Measurements from ENCODE around the gene GGTLC3. TPM values are rescaled to one million over a fixed set of nuclear protein-coding genes. Genes with fewer than 3 reads are reported as not detected.
"Not testable (repeated sequence)": the region's sequence is repeated elsewhere in the genome, so short reads cannot be mapped to it uniquely, and the experiment has no call there.

The GGTLC3 gene
- total RNA-seq (2012; rRNA removed) (not detected in 2 replicates), polyA plus RNA-seq (2012; rRNA removed) (not detected in 2 replicates), Bru-seq, nascent RNA (not detected), BruChase-seq, experiment 1, labeled RNA remaining after a 6-hour chase (not detected), BruChase-seq, experiment 2, labeled RNA remaining after a 2-hour chase (not detected)
- polyA plus RNA-seq (2012; cell fraction: cytosol; rRNA removed): not detected in 2 replicates
- polyA plus RNA-seq (2012; cell fraction: nucleus; rRNA removed; ENCODE audit: low replicate concordance): not detected in 2 replicates
- long read RNA-seq: 0 reads

- H2BK15ac ChIP-seq (ENCODE audit: low read depth, low read length); H3K23ac ChIP-seq (ENCODE audit: low read depth, low read length); H3K27ac ChIP-seq (ENCODE audit: insufficient read depth, low read length); ATAC-seq (ENCODE audit: low read depth); H3K9me3 ChIP-seq (ENCODE audit: control insufficient read depth, insufficient read depth, low read length); H2BK5ac ChIP-seq (ENCODE audit: low read depth, low read length, poor library complexity, severe bottlenecking); H3K56ac ChIP-seq (ENCODE audit: extremely low read depth, insufficient read depth, low read length); H3K27me3 ChIP-seq (ENCODE audit: control insufficient read depth, insufficient read depth, low read length); H3K79me1 ChIP-seq (ENCODE audit: low read depth in 1 of 2, low read length in 2 of 2); H2BK120ac ChIP-seq (ENCODE audit: low read depth, low read length); H3K9me1 ChIP-seq (ENCODE audit: insufficient read depth, low read length); H3K4me3 ChIP-seq (ENCODE audit: insufficient read depth, low read depth, low read length); DNase-seq; H3K4me1 ChIP-seq (ENCODE audit: control insufficient read depth, insufficient read depth, low read length); intact Hi-C loops (cut with micrococcal nuclease); H3K4me2 ChIP-seq (ENCODE audit: low read depth, low read length); H2BK20ac ChIP-seq (ENCODE audit: low read depth, low read length); BruUV-seq (replicated peaks); H3K9ac ChIP-seq (ENCODE audit: low read depth, low read length); H4K20me1 ChIP-seq (ENCODE audit: insufficient read depth, low read length); H2AFZ ChIP-seq (replicated peaks; ENCODE audit: low read length, poor library complexity); H2AK5ac ChIP-seq (ENCODE audit: low read depth, low read length); H3K36me3 ChIP-seq (ENCODE audit: control insufficient read depth, insufficient read depth, low read length); H4K8ac ChIP-seq (ENCODE audit: low read depth in 2 of 2, low read length in 2 of 2); H3K4ac ChIP-seq (ENCODE audit: low read depth, low read length); H3K14ac ChIP-seq (replicated peaks; ENCODE audit: low read depth, low read length); CTCF ChIA-PET; H4K91ac ChIP-seq (ENCODE audit: insufficient read depth, low read depth, low read length); H2AK9ac ChIP-seq (replicated peaks; ENCODE audit: low read depth, low read length, poor library complexity); in situ Hi-C loops (cut with MboI; ENCODE audit: low sequenced_read_pairs); dilution Hi-C loops (cut with HindIII; ENCODE audit: low sequenced_read_pairs, unreplicated experiment); POLR2A ChIA-PET (ENCODE audit: unreplicated experiment); H4K5ac ChIP-seq (ENCODE audit: low read depth, low read length); H3K18ac ChIP-seq (ENCODE audit: low read depth, low read length): not testable (repeated sequence)
- WGBS, 2 experiments (ENCODE audit: extremely low coverage in 2 of 2, insufficient read length in 1 of 2): no CpG with 5 or more reads among the region's 5 CpGs
Observed at GRCh38 chr22:18518061-18518460, at the start of gene GGTLC3. Gene GGTLC3 (minus strand): TSS chr22:18518161. CDS start chr22:18517897, 264 bp downstream.

DNA sequence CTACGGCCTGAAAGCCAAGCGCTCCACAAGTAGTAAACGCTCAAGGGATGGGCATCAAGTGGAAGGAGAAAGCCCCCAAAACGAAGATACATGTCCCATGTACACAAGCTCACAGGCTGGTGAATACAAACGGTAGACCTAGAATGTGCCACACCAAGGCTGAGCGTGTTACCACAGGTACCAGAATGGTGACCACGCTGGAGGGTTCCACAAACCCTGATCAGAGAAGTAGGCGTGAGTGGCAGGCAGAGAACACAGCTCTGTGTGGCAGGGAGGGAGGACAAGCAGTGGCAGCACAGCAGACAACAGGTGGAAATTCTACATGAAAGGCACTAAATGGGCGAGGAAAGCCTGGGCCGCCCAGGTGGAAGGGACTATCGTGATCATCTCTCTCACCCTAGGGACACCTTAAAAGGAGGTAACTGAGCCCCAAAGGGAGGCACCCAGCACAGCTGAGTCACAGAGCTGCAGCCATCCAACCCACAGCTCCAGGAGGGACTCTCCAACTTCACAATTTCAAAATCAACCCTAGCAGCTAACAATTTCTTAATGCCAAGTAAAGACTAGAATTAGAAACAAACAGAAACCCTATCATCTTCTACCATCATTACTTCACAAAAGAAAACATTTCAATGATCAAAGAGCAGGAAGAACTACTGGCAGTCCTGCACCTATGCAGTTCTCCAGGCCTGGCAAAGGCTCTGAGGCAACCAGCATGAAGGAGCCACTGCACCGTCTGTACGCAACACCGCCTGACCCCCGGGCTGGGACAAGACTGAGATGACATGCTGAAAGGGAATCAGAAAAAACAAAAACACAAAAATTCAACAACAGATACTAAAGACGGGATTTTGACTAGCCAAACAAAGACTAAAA lies 42.4 kb upstream of the GGTLC3 start:
- CTCF ChIA-PET: not testable (repeated sequence)
- WGBS, 2 experiments (ENCODE audit: extremely low coverage in 2 of 2, insufficient read length in 1 of 2): no CpG with 5 or more reads among the region's 16 CpGs

More for the DNA sequence above, 42.4 kb upstream of the GGTLC3 start:
- H3K18ac ChIP-seq (ENCODE audit: low read depth, low read length); H3K4ac ChIP-seq (ENCODE audit: low read depth, low read length); H3K23ac ChIP-seq (ENCODE audit: low read depth, low read length); POLR2A ChIA-PET (ENCODE audit: unreplicated experiment); H2BK20ac ChIP-seq (ENCODE audit: low read depth, low read length); dilution Hi-C loops (cut with HindIII; ENCODE audit: low sequenced_read_pairs, unreplicated experiment); H3K9me1 ChIP-seq (ENCODE audit: insufficient read depth, low read length); H3K9ac ChIP-seq (ENCODE audit: low read depth, low read length); DNase-seq; H2BK120ac ChIP-seq (ENCODE audit: low read depth, low read length); H2AK5ac ChIP-seq (ENCODE audit: low read depth, low read length); H3K79me1 ChIP-seq (ENCODE audit: low read depth in 1 of 2, low read length in 2 of 2); H3K27me3 ChIP-seq (ENCODE audit: control insufficient read depth, insufficient read depth, low read length); H3K56ac ChIP-seq (ENCODE audit: extremely low read depth, insufficient read depth, low read length); BruUV-seq (replicated peaks); H3K9me3 ChIP-seq (ENCODE audit: control insufficient read depth, insufficient read depth, low read length); H3K27ac ChIP-seq (ENCODE audit: insufficient read depth, low read length); H3K36me3 ChIP-seq (ENCODE audit: control insufficient read depth, insufficient read depth, low read length); H3K4me2 ChIP-seq (ENCODE audit: low read depth, low read length); intact Hi-C loops (cut with micrococcal nuclease); H2AK9ac ChIP-seq (replicated peaks; ENCODE audit: low read depth, low read length, poor library complexity); H4K91ac ChIP-seq (ENCODE audit: insufficient read depth, low read depth, low read length); H2AFZ ChIP-seq (replicated peaks; ENCODE audit: low read length, poor library complexity); H3K14ac ChIP-seq (replicated peaks; ENCODE audit: low read depth, low read length); H4K8ac ChIP-seq (ENCODE audit: low read depth in 2 of 2, low read length in 2 of 2); H3K4me3 ChIP-seq (ENCODE audit: insufficient read depth, low read depth, low read length); in situ Hi-C loops (cut with MboI; ENCODE audit: low sequenced_read_pairs); H3K4me1 ChIP-seq (ENCODE audit: control insufficient read depth, insufficient read depth, low read length); H2BK15ac ChIP-seq (ENCODE audit: low read depth, low read length); H2BK5ac ChIP-seq (ENCODE audit: low read depth, low read length, poor library complexity, severe bottlenecking); H4K5ac ChIP-seq (ENCODE audit: low read depth, low read length); H4K20me1 ChIP-seq (ENCODE audit: insufficient read depth, low read length); ATAC-seq (ENCODE audit: low read depth): not testable (repeated sequence)
